GM12878 (cell line): ENCODE results near the gene GNB2.

Source experiments
- CHD2 ChIP-seq: IDR thresholded peaks from 2 replicates; pipeline ENCODE4 v1.6.1; 2011; ENCODE audit warnings: low read depth, low read length, improper control_type of control experiment, borderline replicate concordance
- EGR1 ChIP-seq, 2 experiments: IDR thresholded peaks; 1 replicate in 1 of 2; 2 replicates in 1 of 2; pipeline ENCODE4 v1.6.1; 2011 to 2012; ENCODE audit warnings: low read depth in 2 of 2, low read length in 2 of 2, borderline replicate concordance in 1 of 2, mild to moderate bottlenecking in 1 of 2, moderate library complexity in 1 of 2
- GABPA ChIP-seq: IDR thresholded peaks from 2 replicates; pipeline ENCODE4 v1.6.1; 2014; ENCODE audit warnings: antibody characterized with exemption, low read depth, mild to moderate bottlenecking, inconsistent platforms
- MXI1 ChIP-seq: fragments of 150-350 bp; IDR thresholded peaks from 2 replicates; pipeline ENCODE4 v1.6.1; 2011; ENCODE audit warnings: low read depth, mild to moderate bottlenecking, inconsistent platforms, low read length, improper control_type of control experiment
- POLR2A ChIP-seq: IDR thresholded peaks from 2 replicates; pipeline ENCODE4 v1.6.1; 2011; ENCODE audit warnings: low read depth, mild to moderate bottlenecking, low read length
- POLR2AphosphoS5 ChIP-seq: IDR thresholded peaks from 2 replicates; pipeline ENCODE4 v1.6.1; 2011; ENCODE audit warnings: mild to moderate bottlenecking, low read length, inconsistent platforms
- SRF ChIP-seq, 2 experiments: IDR thresholded peaks; 2 replicates each; pipeline ENCODE4 v1.6.1; 2011; ENCODE audit warnings: low read depth in 2 of 2, low read length in 2 of 2, mild to moderate bottlenecking in 1 of 2, moderate library complexity in 1 of 2
- SUPT20H ChIP-seq: IDR thresholded peaks from 2 replicates; pipeline ENCODE4 v1.6.1; 2011; ENCODE audit warnings: low read depth, mild to moderate bottlenecking, low read length, moderate library complexity, borderline replicate concordance; ENCODE audit not compliant: control insufficient read depth
- TF ChIP-seq, protein P1 (sequence below), 3 experiments: IDR thresholded peaks in 2 of 3; conservative IDR thresholded peaks in 1 of 3; 2 replicates each; pipeline ENCODE4 v1.5.1; 2011; ENCODE audit warnings: low read depth in 3 of 3, low read length in 3 of 3, mild to moderate bottlenecking in 3 of 3, control low read depth in 2 of 3, moderate library complexity in 2 of 3, inconsistent platforms in 1 of 3, mixed read lengths in 1 of 3; ENCODE audit not compliant: control insufficient read depth in 2 of 3, insufficient read depth in 1 of 3; ENCODE audit errors: extremely low read depth in 1 of 3

DNA sequence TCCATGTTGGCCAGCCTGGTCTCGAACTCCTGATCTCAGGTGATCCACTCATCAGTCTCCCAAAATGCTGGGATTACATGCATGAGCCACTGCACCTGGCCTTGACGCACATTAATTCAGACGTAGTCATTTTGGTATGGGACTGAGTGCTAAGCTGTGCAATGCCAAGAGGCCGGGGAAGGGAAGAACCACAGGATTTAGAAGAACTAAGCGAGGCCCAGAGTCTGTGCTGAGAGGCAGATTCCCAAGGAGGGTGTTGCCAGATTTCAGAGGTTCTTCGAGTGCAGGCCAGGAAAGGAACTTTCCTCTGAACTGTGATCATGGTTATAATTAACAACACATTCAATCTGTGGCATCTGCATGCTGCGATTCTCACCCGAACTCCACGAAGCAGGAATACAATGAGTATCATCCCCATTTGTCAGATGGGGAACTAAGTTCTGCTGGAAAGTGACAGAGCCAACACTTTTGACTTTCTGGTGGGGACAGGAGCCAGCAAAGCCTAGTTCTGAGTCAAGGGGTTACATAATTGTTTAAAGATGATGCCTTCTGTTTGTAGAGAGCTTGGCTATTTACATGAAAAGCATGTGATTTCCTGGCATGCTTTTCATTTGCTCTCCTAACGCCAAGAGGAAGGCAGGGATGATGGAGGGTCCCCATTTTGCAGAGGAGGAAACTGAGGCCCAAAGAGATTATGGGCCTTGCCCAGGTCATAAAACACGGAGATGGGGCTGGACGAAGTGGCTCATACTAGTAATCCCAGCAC is 53.6 kb downstream of the GNB2 start:
- TF ChIP-seq MXI1 (no peak), POLR2A (no peak), SUPT20H (no peak), EGR1 (IDR thresholded peaks at IDR 0.05; ENCODE audit: borderline replicate concordance in 1 of 2, low read depth in 2 of 2, low read length in 2 of 2) (no peak), CHD2 (no peak), GABPA (no peak), SRF (IDR thresholded peaks at IDR 0.05; ENCODE audit: low read depth in 2 of 2, low read length in 2 of 2) (no peak), POLR2AphosphoS5 (no peak)
- TF ChIP-seq, protein P1, sequence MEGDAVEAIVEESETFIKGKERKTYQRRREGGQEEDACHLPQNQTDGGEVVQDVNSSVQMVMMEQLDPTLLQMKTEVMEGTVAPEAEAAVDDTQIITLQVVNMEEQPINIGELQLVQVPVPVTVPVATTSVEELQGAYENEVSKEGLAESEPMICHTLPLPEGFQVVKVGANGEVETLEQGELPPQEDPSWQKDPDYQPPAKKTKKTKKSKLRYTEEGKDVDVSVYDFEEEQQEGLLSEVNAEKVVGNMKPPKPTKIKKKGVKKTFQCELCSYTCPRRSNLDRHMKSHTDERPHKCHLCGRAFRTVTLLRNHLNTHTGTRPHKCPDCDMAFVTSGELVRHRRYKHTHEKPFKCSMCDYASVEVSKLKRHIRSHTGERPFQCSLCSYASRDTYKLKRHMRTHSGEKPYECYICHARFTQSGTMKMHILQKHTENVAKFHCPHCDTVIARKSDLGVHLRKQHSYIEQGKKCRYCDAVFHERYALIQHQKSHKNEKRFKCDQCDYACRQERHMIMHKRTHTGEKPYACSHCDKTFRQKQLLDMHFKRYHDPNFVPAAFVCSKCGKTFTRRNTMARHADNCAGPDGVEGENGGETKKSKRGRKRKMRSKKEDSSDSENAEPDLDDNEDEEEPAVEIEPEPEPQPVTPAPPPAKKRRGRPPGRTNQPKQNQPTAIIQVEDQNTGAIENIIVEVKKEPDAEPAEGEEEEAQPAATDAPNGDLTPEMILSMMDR (IDR thresholded peaks at IDR 0.05 in 2 of 3, conservative IDR thresholded peaks at IDR 0.05 in 1 of 3; ENCODE audit: control insufficient read depth in 2 of 3, extremely low read depth in 1 of 3, insufficient read depth in 1 of 3, low read depth in 3 of 3, low read length in 3 of 3) = no peak
